ENCODE results near the gene COASY. TPM values are rescaled to one million over a fixed set of nuclear protein-coding genes. Genes with fewer than 3 reads are reported as not detected.

COASY gene
- total RNA-seq, 1 experiment from 2014 or later, result 131 TPM

GRCh38 chr17:42548070-42548837 is 13.7 kb upstream of the COASY start (continued):
- TF ChIP-seq IRF1 (CRISPR knock-in tag; IDR thresholded peaks at IDR 0.05), result no peak
- 0 out of 2 replicates have a peak, but pooled peaks have one; percentile 26 for TF ChIP-seq CREM (CRISPR knock-in tag; IDR thresholded peaks at IDR 0.05)
- TF ChIP-seq ZNF121 (CRISPR knock-in tag; IDR thresholded peaks at IDR 0.05), result no peak
- no peak for TF ChIP-seq RORB (CRISPR knock-in tag; IDR thresholded peaks at IDR 0.05)
- TF ChIP-seq E2F4 (CRISPR knock-in tag; IDR thresholded peaks at IDR 0.05; ENCODE audit: borderline replicate concordance, low read depth), result no peak
- TF ChIP-seq ARID4B (CRISPR knock-in tag; IDR thresholded peaks at IDR 0.05; ENCODE audit: borderline replicate concordance), result peak; percentile 15; the same call in 1 of the 2 replicates
- no peak; the same call in 1 of the 2 replicates for TF ChIP-seq CTCF (IDR thresholded peaks at IDR 0.05)
- TF ChIP-seq TCF7 (CRISPR knock-in tag; IDR thresholded peaks at IDR 0.05; ENCODE audit: low read depth), result no peak
- TF ChIP-seq NFATC4 (CRISPR knock-in tag; IDR thresholded peaks at IDR 0.05), result no peak
- TF ChIP-seq JAZF1 (CRISPR knock-in tag; IDR thresholded peaks at IDR 0.05), result no peak
- no peak for TF ChIP-seq ATF1 (CRISPR knock-in tag; IDR thresholded peaks at IDR 0.05)
- peak; percentile 90 for TF ChIP-seq E2F5 (CRISPR knock-in tag; IDR thresholded peaks at IDR 0.05)
- no peak for TF ChIP-seq ZNF425 (CRISPR knock-in tag; conservative IDR thresholded peaks at IDR 0.05)
- TF ChIP-seq FOXP1 (CRISPR knock-in tag; IDR thresholded peaks at IDR 0.05; ENCODE audit: borderline replicate concordance), result peak; percentile 34; the same call in 1 of the 2 replicates
- no peak for TF ChIP-seq ATF2 (CRISPR knock-in tag; IDR thresholded peaks at IDR 0.05; ENCODE audit: borderline replicate concordance, low read depth)
- no peak for TF ChIP-seq PRDM15 (CRISPR knock-in tag; IDR thresholded peaks at IDR 0.05)
- TF ChIP-seq ZNF281 (CRISPR knock-in tag; IDR thresholded peaks at IDR 0.05), result no peak

Measured in WTC11 (cell line).